H1 (cell line): Measurements from ENCODE around the gene ACVR2A. TPM values are rescaled to one million over a fixed set of nuclear protein-coding genes. Genes with fewer than 3 reads are reported as not detected.

Source experiments
- BCL11A ChIP-seq, 2 experiments: IDR thresholded peaks; one replicate each; pipeline ENCODE4 v1.6.1; 2011; ENCODE audit warnings: low read depth in 2 of 2, low read length in 2 of 2, mild to moderate bottlenecking in 2 of 2
- GABPA ChIP-seq: IDR thresholded peaks from 2 replicates; pipeline ENCODE4 v1.6.1; 2011; ENCODE audit warnings: mild to moderate bottlenecking, low read length, moderate library complexity, borderline replicate concordance; ENCODE audit not compliant: insufficient read depth
- KDM5A ChIP-seq: fragments of 200-600 bp; IDR thresholded peaks from 2 replicates; pipeline ENCODE4 v1.7.1; 2012; ENCODE audit warnings: mild to moderate bottlenecking, low read length, inconsistent platforms, mixed read lengths
- NANOG ChIP-seq: IDR thresholded peaks from 2 replicates; pipeline ENCODE4 v1.6.1; 2011; ENCODE audit warnings: low read length, low read depth, mild to moderate bottlenecking, inconsistent platforms; ENCODE audit not compliant: insufficient read depth, poor library complexity, severe bottlenecking
- RBBP5 ChIP-seq: IDR thresholded peaks from 2 replicates; pipeline ENCODE4 v1.7.1; 2012; ENCODE audit warnings: low read depth, mild to moderate bottlenecking, inconsistent platforms, low read length, moderate library complexity, borderline replicate concordance
- SP2 ChIP-seq: IDR thresholded peaks from 2 replicates; pipeline ENCODE4 v1.6.1; 2012; ENCODE audit warnings: mild to moderate bottlenecking, low read length, inconsistent platforms
- TBP ChIP-seq: IDR thresholded peaks from 2 replicates; pipeline ENCODE4 v1.6.1; 2011; ENCODE audit warnings: low read depth, low read length, improper control_type of control experiment
- YY1 ChIP-seq: IDR thresholded peaks from 2 replicates; pipeline ENCODE4 v1.6.1; 2011; ENCODE audit warnings: low read depth, mild to moderate bottlenecking, low read length
- polyA plus RNA-seq, 7 experiments: library from polyadenylated mRNA; depleted of rRNA in 3 of 7; stranded (reverse) in 5 of 7; unstranded in 2 of 7; fragments of >200 nt in 5 of 7; fragments of 200-250 nt in 2 of 7; gene quantifications; 1 replicate in 5 of 7; 2 replicates in 1 of 7; 4 replicates in 1 of 7; pipeline versions ENCODE4 v1.2.1 to v1.2.3, GENCODE V29; 2011 to 2013; ENCODE audit warnings: missing spikeins in 2 of 7, mixed read lengths in 2 of 7
- total RNA-seq: library from RNA; stranded (reverse); fragmentation: NEBNext Ultra II Directional; extraction: Animal tissue kit (Norgen Biotek cat#: 25700); gene quantifications from 2 replicates; pipeline ENCODE4 v1.2.1, GENCODE V29; 2021

The ACVR2A gene
- total and polyA plus RNA-seq, 2 of the 8 experiments (the other 6 are each of a cell fraction or from before 2014, with no cell fraction given), result 3.4 to 18.1 TPM

GRCh38 chr2:147808520-147808919 is 36.3 kb upstream of the ACVR2A start (continued):
- no peak for TF ChIP-seq GABPA
- no peak for TF ChIP-seq BCL11A (IDR thresholded peaks at IDR 0.05; ENCODE audit: low read depth in 2 of 2, low read length in 2 of 2)
- no peak for TF ChIP-seq NANOG
- TF ChIP-seq RBBP5, result no peak
- TF ChIP-seq SP2, result no peak
- no peak for TF ChIP-seq KDM5A
- no peak for TF ChIP-seq YY1
- no peak for TF ChIP-seq TBP
